H1 (cell line): ENCODE data around the gene DHX32.

Experiments
- BACH1 ChIP-seq: IDR thresholded peaks from 2 replicates; pipeline ENCODE4 v1.6.1; 2012; ENCODE audit warnings: low read length, improper control_type of control experiment
- EZH2 ChIP-seq: fragments of 200-600 bp; sonication (generic); IDR thresholded peaks from 2 replicates; pipeline ENCODE4 v1.7.1; 2012; ENCODE audit warnings: low read depth, mild to moderate bottlenecking, moderate library complexity, low read length, inconsistent platforms; ENCODE audit not compliant: severe bottlenecking
- FOSL1 ChIP-seq: IDR thresholded peaks from 2 replicates; pipeline ENCODE4 v1.6.1; 2011; ENCODE audit warnings: mild to moderate bottlenecking, low read depth, low read length, moderate library complexity; ENCODE audit not compliant: insufficient read depth
- KDM1A ChIP-seq: fragments of 200-600, 300-600 bp; sonication (generic); IDR thresholded peaks from 2 replicates; pipeline ENCODE4 v1.7.1; 2016; ENCODE audit warnings: mild to moderate bottlenecking, low read length, borderline replicate concordance
- PHF8 ChIP-seq: fragments of 200-600 bp; sonication (generic); conservative IDR thresholded peaks from 2 replicates; pipeline ENCODE4 v1.7.1; 2012; ENCODE audit warnings: low read depth, mild to moderate bottlenecking, inconsistent platforms, low read length, moderate library complexity
- POLR2A ChIP-seq, 2 experiments: IDR thresholded peaks; 1 replicate in 1 of 2; 2 replicates in 1 of 2; pipeline ENCODE4 v1.6.1; 2011; ENCODE audit warnings: low read depth in 2 of 2, low read length in 2 of 2, mild to moderate bottlenecking in 2 of 2; ENCODE audit errors: control extremely low read depth in 1 of 2
- POLR2AphosphoS5 ChIP-seq: IDR thresholded peaks from 2 replicates; pipeline ENCODE4 v1.6.1; 2011; ENCODE audit warnings: low read depth, low read length

GRCh38 chr10:125848857-125849256 lies 32.2 kb downstream of the DHX32 start:
- TF ChIP-seq POLR2AphosphoS5 (no peak), KDM1A (no peak), POLR2A (IDR thresholded peaks at IDR 0.05; ENCODE audit: control extremely low read depth in 1 of 2, low read depth in 2 of 2, low read length in 2 of 2) (no peak), FOSL1 (no peak), BACH1 (no peak), PHF8 (no peak), EZH2 (no peak)
